ENCODE results near the gene SPG7.

- TF ChIP-seq, protein P1, sequence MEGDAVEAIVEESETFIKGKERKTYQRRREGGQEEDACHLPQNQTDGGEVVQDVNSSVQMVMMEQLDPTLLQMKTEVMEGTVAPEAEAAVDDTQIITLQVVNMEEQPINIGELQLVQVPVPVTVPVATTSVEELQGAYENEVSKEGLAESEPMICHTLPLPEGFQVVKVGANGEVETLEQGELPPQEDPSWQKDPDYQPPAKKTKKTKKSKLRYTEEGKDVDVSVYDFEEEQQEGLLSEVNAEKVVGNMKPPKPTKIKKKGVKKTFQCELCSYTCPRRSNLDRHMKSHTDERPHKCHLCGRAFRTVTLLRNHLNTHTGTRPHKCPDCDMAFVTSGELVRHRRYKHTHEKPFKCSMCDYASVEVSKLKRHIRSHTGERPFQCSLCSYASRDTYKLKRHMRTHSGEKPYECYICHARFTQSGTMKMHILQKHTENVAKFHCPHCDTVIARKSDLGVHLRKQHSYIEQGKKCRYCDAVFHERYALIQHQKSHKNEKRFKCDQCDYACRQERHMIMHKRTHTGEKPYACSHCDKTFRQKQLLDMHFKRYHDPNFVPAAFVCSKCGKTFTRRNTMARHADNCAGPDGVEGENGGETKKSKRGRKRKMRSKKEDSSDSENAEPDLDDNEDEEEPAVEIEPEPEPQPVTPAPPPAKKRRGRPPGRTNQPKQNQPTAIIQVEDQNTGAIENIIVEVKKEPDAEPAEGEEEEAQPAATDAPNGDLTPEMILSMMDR (IDR thresholded peaks at IDR 0.05) = no peak
- no peak for TF ChIP-seq POLR2A (IDR thresholded peaks at IDR 0.05)
Observed at GRCh38 chr16:89540557-89540956, 32.4 kb downstream of the SPG7 start.

Data from vagina (tissue), 2 donors.